HL-60/S4 treated with retinoic acid at 250 ng/mL for 4 days and 3 days (cell line): ENCODE data around the gene CALU.

Experiments
- in situ Hi-C: fragments of 300-500 bp; cut with MboI; formaldehyde crosslinking; loops from 2 replicates; pipeline ENCODE4 v1.7.0; 2022; ENCODE audit warnings: low sequenced_read_pairs

CALU gene

GRCh38 chr7:128739048-128739962, at the start of gene CALU:
Gene CALU (plus strand): TSS chr7:128739359. CDS start chr7:128748584, 9,225 bp downstream.
- in situ Hi-C loops = no loop called here

- in situ Hi-C loops = no loop called here
These were observed 47.9 kb upstream of the CALU start for GRCh38 chr7:128691227-128691626.

- in situ Hi-C loops = no loop called here
These were observed 46.4 kb upstream of the CALU start for GRCh38 chr7:128692623-128693270.

- in situ Hi-C loops = no loop called here
These were observed 45.7 kb upstream of the CALU start for GRCh38 chr7:128693373-128694015.

- in situ Hi-C loops = no loop called here
These were observed 44.4 kb upstream of the CALU start for GRCh38 chr7:128694738-128695137.

- in situ Hi-C loops = no loop called here
These were observed 41.8 kb upstream of the CALU start for GRCh38 chr7:128697302-128697905.

GRCh38 chr7:128699196-128699712, 39.9 kb upstream of the CALU start:
- in situ Hi-C loops = no loop called here

- in situ Hi-C loops = no loop called here
These were observed 39.3 kb upstream of the CALU start for GRCh38 chr7:128699895-128700294.

GRCh38 chr7:128701062-128701785, 37.9 kb upstream of the CALU start:
- in situ Hi-C loops = no loop called here

GRCh38 chr7:128703609-128704241, 35.4 kb upstream of the CALU start:
- in situ Hi-C loops = no loop called here

GRCh38 chr7:128705891-128706333, 33.2 kb upstream of the CALU start:
- in situ Hi-C loops = no loop called here

GRCh38 chr7:128707752-128708151, 31.4 kb upstream of the CALU start:
- in situ Hi-C loops = no loop called here

- in situ Hi-C loops = no loop called here
These were observed 30.9 kb upstream of the CALU start for GRCh38 chr7:128708235-128708634.

- in situ Hi-C loops = no loop called here
These were observed 30.3 kb upstream of the CALU start for GRCh38 chr7:128708824-128709223.

- in situ Hi-C loops = no loop called here
These were observed 28.7 kb upstream of the CALU start for GRCh38 chr7:128710481-128710880.

GRCh38 chr7:128713794-128714193, 25.4 kb upstream of the CALU start:
- in situ Hi-C loops = no loop called here

GRCh38 chr7:128714701-128715495, 24.3 kb upstream of the CALU start:
- in situ Hi-C loops = no loop called here

- in situ Hi-C loops = no loop called here
These were observed 20.1 kb upstream of the CALU start for GRCh38 chr7:128718967-128719642.
